NCI-H510A treated with DMSO at 0.1 percent for 48 hours (cell line): ENCODE results near the gene SDCBP2.
A peak's percentile ranks its signal among the peaks of the same experiment; 100 is the strongest.

Experiments
- DNase-seq: peaks from one replicate; lab custom pipeline; 2025; lab: John Stamatoyannopoulos, UW

SDCBP2 gene

DNA sequence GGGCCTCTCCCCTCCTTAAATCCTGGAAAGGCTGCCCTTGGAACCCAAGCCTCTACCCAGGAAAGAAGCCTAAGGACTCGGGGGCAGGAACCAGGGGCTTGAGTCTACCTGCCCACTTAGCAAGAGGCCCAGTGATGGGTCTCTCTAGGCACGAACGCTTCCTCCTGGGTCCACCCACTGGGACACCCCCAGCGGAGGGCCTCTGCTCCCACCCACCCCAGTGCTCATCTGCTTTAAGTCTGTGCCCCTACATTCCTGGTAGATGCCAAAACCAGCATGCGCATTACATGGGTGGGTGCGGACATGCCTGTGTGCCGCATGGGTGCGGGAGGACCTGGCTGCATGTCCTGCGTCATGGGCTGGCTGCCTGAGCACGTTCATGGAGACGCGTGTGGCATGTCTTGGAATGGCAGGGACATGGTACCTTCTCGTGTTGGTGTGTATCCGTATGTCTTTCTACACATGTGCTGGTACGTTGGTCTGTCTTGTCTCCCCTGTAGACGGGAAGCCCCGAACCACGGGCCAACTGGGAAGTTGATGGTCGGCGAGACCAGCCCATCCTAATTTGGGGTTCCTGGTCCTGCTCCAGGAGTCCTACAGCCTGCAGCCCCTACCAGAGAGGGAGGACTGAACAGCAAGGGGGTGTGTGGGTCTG, 33.5 kb downstream of the SDCBP2 start:
- no peak for DNase-seq

DNA sequence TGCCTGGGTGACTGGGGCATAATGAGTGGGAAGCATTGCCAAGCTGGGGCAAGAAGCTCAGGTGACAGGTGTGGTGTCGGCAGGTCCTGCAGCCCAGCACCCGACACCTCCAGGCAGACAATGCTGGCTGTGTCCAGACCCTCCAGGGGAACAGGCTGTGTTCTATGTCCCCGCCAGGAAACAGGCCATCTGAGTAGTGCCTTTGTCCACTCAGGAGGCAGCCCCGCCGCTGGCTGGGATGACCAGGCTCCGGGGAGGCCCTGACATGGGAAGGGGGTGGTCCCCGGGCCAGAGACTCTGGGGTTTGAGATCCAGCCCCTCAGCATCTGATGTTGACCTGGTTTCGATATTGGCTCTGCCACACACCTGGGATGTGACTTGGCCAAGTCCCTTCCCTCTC, 34.4 kb downstream of the SDCBP2 start:
- DNase-seq, result no peak

DNA sequence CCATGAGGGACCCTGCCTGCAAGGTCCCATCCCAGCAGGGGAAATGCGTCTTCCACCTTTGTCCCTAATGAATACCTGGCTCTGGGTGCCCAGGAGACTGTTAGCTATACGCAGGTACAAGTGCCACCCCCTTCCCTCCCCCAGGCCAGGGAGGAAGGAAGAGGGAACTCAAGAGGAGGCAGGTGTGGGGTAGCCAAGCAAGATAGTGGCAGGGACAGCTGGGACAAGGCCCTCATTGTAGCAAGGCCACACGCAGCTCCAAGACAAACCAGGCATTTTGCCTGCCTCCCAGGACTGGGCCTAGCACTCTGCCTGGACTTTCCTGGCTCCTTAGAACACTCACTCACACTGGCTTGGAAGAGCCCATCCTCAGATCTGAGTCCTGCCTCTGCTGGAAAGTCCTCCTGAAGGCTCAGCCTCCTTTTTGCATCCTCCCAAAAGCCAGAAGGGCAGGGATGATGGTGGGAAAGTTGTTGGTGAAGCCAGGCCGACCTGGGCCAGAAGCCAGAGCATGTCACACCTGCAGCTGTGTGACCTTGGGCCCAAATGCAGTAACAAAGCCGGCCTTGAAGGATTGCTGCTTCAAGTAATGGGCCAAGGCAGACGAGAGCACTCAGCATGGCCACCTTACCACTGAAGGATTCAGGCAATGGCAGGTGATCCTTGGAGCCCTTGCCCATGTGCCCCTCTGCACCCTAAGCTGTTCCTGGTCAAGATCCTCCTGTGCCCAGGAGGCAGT, 35.1 kb downstream of the SDCBP2 start:
- peak; percentile 63 for DNase-seq

DNA sequence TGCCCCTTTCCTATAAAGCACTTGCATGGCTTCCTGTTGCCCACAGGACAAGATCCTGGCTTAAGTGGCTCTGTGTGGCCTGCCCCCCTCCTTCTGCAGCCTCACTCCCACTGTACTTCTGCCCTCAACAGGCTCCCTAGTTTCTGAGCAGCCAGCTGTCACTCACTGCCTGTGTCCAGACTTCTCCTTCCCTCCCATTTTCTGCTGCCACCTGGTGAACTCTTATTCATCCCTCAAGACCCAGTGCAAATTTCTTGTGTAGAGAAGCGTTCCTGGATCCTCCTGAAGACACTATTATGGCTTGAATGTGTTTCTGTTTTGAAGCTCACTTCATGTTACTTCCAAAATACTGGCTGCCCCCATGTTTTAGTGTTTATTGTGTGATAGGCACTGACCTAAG, 36.3 kb downstream of the SDCBP2 start:
- DNase-seq, result no peak

DNA sequence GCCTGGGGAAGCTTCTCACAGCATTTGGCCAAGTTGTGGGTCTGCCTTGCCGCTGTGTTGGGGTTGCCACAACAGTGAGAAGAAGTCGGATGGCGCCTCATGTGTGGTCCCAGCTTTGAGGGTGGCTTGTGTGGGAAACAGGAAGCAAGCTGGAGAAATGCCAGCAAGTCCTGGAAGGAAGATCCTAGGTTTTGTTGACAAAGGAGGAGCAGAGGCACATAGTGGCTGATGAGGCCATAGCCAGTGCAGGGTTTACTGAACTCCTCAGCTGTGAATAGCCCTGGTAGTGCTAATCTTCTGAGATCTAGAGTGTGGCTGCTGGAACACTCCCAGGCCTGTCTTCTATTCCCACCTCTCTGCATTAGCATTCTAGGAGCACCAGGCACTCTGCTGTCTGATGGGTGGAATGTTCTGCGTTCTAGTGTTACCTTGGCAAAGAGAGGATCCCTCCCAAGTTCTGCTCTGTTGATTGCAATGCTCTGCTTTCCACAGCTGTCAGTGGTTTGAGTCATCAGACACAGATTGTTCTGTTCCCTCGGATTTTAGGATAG, 37.7 kb downstream of the SDCBP2 start:
- no peak for DNase-seq

DNA sequence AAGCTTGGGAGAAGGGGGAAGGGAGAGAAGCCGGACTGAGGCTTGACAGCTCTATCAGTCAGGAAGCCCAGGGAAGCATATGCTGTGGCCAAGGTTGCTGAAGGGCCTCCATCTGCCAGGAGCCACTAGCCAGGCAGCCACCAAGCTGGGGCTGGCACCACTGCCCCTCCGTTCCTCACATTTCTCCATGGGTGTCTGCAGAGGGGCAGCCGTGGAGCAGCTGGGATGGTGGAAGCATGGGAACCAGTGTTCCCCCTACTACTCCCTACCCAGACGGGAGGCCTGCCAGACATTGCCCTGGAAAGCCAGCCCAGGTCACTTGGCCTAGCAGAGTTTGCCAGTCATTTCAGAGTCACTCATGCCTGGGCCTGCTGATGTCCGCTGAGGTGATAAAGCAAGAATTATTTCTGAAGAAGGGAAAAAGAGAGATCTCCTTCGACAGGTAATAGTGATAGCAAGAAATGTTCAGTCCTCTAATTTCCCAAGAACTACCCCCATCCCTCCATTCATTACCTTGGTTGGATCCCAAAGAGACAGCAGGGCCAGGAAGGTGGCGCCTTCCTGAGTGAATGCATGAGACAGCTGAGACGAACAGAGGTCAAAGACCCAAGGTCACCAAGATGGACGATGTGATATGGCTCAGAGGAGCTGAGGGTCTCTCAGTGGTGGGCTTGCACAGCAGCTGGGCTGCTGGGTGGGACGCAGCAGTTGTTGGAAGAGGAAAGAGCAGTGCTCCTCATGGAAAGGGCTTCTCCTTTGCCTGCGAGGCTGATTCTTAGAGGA, 41.0 kb downstream of the SDCBP2 start:
- DNase-seq, result no peak

DNA sequence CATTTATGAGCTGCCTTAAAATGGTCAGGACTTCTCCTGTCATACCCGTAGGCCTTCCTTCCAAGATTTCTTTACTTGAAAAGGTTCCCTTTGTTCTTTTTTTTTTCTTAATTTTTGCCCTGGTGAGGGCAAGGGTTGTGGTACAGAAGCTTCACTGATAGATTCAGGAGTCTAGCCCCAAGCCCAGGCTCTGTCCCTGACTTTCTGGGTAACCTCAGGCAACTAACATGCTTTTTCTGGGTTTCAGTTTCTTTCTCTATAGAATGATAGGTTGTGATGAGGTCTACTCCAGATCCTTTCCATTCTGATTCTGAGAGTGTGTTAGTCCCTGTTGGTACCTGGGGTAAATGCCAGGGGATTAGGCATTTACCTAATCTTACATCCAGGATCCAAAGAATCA, 41.6 kb downstream of the SDCBP2 start:
- no peak for DNase-seq

DNA sequence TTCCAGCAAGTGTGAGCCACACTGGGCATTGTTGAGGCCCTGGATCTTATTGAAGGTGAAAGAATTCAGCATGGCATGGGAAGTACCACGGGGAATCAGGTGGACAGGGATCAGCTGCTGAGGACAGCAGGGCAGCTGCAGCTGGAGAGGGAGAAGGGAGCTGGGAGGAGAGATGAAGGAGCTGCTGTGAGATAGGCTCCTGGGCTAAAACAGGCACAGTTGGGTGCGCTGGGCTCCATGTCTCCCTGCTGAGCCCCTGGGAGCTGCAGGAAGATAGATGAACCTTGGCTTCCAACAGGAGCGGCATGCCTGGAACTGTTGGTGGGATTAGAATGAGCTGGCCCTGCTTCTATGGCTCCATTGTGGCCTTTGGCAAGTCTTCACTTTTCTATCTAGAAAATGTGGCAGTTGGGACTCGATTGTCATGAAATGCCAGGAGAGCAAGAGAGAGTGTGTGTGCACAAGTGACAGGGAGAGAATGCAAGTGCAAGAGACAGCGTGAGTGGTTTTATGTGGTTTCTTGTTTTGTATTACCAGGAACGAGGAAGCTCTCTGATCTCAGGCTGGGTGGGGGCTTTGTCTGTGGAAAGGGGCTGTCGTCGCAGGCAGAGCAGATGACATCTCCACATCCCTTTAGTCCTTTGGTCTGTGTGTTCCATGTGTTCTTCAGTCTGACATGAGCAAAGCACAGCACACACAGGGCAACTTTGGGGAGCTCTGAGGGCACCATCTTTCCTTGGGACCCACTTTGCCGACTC, 42.5 kb downstream of the SDCBP2 start:
- DNase-seq, result no peak

DNA sequence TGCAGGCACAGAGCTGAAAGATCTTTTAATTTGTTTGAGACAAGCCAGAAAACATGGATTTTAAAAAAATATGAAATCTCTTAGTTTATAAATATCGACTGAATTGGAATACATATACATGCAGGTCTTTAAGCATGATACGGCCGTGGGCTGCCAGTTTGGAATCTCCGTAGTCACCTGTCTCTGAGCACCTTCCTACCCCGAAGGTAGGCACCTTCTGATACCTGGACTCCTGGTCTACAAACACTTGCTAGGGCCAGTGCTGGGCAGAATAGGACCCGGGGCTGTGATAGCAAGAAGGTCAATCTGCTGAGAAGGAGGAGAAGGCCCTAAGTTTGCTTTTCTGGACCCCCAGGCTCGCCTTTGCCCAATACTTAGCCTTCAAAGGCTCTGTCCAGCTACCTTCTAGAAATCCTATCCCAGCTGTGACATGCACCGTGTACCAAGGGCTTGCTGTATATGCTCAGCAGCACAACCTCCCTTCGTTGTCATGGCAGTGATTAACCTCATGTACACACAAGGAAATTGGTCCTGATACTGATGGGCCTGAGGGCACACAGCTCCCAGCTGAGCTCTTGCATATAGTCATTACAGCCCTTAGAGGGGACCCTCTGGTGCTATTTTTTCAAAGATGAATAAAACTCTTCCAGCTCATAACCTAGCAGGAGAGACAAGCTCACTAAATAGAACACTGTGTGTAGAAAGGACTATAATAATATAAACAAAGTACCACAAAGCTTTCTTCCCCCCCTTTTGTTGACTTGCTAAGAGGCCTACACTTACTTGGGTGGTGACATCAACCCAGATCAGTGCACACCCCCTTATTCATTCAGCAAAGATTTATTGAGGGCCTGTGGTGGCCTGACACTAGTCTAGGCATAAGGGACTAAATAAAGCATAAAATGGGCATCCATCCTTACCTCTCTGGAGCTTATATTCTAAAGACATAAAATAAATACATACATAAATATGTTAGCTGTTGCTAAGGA, 45.1 kb downstream of the SDCBP2 start:
- no peak for DNase-seq

DNA sequence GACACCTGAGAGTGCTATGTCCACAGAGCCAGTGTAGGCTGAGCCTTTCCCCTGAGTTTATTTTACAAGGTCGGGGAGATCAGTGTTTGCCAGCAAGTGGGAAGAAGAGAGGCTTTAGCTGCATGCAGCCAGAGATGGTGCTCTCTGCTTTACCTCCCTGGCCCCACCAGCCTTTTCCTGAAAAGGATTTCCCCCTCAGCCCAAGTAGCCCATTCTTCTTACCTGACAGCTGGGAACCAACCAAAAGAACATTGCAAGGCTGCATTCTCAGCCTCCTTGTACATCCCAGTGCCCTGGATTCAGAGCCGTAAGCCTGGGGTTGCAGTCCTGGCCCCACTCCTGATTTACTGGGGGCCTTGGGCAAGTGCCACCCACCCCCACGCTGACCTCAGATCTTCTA, 46.0 kb downstream of the SDCBP2 start:
- no peak for DNase-seq

DNA sequence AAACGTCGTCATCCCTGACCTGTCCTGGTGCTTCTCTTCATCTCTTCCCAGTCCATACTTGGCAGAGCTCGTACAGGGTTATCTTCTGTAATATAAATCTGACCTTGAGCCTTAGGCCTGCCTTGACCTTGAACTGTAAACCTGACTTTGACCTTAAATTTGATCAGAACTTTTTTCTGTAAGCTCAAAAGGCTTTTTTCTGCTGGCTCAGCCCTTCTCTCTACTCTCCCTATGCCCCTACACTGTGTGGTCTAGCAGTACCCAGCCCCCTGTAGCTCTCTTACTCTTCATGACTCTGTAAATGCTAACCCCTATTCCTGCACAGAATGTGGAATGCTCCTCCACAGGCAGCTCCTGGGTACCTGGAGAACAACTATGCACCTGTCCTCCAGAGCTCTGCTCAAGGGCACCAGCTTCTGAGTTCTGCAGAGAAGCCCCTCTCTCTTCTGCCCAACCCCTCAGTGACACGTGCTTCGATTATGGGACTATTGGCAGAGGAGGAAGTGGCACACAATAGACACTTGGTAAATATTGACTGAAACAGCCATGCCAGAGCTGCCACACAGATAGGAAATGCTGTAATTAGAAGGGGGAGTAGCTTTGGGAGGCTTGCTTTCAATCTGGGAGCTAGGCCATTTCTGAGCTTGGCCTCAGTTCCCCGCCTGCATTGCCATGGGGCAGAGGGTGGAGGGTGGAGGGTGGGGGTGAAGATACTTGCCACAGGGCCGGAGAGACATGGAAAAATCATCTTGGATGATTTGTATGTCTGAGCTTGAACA, 47.5 kb downstream of the SDCBP2 start:
- DNase-seq, result peak; percentile 79

DNA sequence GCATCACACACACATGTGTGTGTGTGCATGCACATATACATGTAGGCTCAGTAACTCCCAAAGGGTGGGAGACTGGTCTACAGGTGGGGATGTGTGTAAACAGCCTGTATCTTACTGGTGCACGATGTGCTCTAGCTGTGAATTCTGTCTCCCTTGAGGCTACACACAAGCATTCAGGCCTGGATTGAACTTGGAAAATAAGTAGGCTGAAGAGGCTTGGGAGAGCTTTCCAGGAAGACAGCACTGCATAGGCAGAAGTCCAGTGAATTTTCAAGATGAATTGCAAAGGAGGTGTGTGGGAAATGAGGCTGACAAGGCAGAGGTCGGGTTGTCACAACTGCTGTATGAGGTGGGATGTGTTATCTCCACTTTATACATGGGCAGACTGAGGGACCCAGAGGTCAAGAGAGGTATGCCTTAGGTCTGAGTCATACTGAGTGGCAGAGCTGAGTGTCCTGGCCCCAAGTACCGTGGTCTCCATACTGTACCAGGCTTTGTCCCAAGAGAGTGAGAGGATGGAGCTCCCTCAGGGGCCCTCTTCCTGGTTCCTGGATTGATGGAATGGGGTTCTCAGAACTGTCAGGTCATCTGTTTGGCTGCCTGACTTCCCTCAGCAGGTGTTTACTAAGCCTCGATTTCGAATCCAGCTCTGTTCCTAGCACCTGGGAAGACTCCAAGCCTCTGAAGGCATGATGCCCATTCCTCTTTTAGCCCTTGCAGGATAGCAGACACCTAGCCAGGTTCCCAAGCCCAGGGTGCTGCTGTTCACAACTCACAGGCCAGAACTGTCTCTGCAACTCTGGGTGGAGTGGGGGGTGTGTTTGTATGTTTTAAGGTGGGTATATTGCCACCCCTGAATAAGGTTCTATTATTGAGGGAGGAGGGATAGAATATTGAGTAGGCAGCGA, 48.5 kb downstream of the SDCBP2 start:
- no peak for DNase-seq

DNA sequence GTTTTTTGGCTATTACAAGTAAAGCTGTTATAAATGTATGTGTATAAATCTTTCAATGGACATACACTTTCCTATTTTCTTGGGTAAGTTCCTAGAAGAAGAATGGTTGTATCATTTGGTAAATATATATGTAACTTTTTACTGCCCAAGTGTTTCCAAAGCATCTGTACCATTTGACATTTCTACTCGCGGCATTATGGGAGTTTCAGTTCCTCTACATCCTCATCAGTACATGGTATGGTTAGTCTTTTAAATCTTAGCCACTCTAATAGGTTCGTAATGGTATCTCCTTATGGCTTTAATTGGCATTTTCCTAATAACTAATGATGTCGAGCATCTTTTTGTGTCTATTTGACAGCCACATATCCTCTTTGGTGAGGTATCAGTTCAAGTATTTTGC, 49.9 kb downstream of the SDCBP2 start:
- DNase-seq, result no peak

DNA sequence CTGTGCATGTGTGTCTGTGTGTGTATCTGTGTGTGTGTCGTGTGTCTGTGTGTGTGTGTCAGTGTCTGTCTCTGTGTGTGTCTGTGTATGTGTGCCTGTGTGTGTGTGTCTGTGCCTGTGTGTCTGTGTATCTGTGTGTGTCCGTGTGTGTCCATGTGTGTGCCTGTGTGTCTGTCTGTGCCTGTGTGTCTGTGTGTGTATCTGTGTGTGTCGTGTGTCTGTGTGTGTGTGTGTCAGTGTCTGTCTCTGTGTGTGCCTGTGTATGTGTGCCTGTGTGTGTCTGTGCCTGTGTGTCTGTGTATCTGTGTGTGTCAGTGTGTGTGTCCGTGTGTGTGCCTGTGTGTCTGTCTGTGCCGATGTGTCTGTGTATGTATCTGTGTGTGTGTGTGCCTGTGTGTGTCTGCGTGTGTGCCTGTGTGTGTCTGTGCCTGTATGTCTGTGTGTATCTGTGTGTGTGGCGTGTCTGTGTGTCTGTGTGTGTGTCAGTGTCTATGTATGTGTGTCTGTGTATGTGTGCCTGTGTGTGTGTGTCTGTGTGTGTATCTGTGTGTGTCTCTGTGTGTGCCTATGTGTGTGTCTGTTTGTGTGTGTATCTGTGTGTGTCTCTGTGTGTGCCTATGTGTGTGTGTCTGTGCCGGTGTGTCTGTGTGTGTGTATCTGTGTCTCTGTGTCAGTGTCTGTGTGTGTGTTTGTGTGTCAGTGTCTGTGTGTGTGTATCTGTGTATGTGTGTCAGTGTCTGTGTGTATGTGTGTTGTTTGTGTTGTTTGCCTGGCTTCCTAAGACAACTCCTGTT, 51.2 kb downstream of the SDCBP2 start:
- DNase-seq, result no peak

DNA sequence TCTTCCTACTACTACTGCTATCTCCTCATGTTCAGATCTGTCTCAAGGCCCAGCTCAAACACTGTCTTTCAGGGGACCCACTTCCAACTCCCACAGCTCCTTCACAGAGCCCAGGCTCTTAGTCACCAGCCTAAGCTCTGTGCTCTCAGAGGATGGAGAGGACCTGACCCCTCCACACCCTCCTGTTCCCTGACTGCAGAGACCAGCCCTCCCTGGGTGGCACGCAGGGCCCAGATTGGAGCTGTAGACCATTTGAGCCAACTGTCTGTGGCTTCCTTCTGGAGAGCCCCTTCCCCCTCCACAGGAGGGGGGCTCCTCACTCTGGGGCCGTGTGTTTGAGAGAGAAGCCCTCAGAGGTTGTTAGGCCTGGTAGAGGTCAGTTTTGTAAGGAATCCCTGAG, 53.0 kb downstream of the SDCBP2 start:
- no peak for DNase-seq

DNA sequence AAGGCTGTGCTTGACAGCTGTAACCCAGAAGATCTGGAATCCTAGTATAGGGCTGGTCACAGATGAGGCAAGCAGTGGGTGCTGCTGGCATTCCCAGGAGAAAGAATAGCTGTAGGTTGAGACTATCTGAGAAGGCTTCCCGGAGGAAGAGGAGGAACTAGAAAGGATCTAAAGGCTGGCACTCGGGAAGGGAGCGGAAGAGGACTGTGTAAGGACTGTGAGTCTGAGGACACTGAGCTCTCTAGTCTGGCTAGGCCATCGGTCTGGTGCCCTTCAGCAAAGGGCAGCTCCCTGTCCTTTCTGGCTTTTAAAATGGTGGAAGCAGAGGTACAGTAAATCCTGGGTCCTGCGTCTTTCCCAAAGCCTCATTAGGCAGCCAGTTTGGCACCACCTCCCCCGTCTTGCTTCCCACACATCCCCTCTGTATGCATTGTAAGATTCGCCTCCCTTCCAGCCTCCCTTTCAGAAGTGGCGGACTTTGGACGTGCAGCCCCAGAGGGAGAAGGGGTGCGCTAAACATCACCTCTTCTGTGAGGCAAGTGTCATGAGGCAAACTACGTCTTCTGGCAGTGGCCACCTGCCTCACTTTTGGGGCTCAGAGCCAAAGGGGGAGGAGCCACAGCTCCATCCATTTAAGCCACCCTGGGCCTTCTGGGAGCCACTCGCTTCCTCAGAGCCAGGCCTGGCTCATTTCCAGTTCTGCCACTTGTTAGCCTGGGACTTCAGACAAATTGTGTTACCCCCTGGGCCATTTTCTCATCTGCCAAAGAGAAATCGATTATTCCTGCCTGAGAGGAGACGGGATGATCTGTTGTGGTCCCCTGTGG, 54.2 kb downstream of the SDCBP2 start:
- peak; percentile 58 for DNase-seq

DNA sequence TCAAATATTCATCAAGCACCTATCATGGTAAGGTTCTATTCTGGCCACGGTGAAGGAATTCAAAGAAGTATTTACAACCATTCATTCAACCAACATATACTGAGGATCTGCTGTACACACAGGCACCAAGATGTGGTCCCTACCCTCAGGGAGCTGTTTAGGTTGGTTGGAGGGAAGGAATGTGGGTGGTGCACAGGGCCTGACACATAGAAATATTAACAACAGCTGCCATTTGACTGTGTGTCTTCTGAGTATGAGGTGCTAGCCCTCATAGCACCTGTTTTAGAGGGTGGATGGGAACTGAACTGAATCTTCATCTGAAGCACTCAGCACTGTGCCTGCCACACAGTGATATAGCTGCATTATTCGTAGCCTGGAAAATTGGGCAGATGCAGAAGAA, 55.6 kb downstream of the SDCBP2 start:
- no peak for DNase-seq
